ENCODE measurements around the gene SCN10A.

SCN10A gene

DNA sequence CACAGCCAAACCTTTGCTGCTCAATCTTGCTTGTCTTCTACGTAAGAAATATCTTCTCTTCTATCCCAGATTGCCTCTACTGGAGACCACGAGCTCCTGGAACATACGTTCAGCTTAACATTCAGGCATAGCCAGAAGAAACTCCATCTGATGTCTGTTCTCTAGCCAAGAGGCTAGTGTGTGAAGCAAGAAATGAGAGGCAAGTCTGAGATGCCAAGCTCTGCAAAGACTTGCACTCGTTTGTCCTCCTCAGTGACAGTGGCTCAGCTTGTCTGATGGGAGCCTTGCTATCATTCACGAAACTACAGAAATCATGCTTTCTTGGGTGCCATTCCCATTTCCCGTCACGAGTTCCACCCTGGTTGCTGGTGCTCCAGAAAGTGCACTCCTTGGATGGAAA lies at the start of gene SCN10A:
SCN10A (minus strand) TSS at position 192 of the 400 bp plus-strand sequence. CDS start 22,207 bp downstream, outside the sequence.
- DNase-seq, result no peak

- DNase-seq, result no peak
These were observed 37.0 kb upstream of the SCN10A start for GRCh38 chr3:38853011-38853410.

- peak; percentile 7 for DNase-seq
These were observed 27.9 kb upstream of the SCN10A start for GRCh38 chr3:38843898-38844297.

DNA sequence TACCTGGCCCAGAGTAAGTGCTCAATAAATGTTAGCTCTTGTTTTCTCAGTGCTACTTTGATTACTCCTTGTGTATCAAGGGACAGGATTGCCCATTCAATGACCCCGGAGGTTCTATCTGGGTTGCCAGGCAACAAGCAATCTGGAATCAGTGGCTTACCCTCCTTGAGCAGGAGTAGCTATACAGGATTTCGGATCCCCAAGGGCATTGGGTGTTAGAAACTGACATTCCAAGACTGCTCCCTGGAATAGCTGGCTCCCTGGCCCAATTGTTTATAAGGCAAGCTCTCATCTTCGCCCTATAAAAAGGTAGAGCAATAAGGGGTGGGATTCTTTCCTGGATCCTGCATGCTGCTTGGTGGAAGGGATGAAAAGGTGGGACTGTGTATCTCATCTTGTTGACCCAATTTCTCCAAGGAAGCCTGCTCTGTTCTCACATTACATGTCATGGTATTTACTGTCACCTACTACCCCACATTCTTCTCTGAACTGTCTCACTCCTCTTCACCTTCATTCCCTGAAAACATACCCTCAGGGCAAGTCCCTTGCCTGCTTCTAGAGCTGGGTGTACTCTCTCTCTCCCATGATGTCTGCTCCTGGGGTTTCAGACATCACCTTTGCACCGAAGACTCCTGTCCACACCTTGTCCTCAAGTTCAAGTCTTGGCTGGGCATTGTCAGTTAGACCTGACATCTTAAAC lies 26.4 kb upstream of the SCN10A start:
- DNase-seq, result no peak

DNA sequence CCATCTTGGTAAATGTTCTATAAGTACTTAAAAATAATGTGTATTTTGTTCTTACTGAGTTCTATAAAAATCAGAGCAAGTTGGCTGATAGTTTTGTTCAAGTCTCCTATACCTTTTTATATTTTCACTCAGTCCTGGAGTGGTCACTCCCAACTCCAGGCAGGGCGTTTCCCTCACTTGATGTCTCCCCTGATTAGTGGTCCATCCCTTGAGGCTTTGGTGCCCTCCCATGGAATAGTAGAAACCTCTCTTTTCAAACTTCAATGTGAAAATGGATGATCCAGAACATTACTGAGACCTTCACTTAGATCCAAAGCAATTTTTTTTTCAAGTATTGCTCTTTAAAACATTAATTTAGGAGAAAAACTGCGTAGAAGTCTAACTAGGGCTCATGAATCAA lies 25.0 kb upstream of the SCN10A start:
- no peak for DNase-seq

GRCh38 chr3:38837358-38837757 lies 21.3 kb upstream of the SCN10A start:
- no peak for DNase-seq

- DNase-seq, result no peak
These were observed 20.5 kb upstream of the SCN10A start for GRCh38 chr3:38836561-38836960.

- DNase-seq, result no peak
These were observed 19.9 kb upstream of the SCN10A start for GRCh38 chr3:38835939-38836338.

- no peak for DNase-seq
These were observed 18.7 kb upstream of the SCN10A start for GRCh38 chr3:38834717-38835116.

DNA sequence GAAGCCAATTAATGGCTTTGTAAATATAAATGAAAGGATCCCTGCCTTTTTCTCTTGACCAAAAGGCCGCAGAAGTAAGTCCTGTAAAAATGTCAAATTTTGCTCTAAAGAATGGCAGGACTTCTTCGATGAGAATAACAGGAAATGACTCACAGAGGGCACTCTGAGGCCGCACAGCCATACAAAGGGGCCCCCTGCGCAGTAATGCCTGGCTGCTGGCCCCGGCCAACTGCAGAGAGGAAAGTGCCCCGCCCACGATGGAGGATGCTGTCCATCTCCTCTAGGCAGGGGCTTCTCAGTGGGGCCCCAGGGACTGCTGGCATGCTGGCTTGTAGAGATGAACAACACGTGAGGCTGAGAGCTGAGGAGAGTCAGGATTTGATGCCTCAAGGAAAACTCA lies 18.1 kb upstream of the SCN10A start:
- DNase-seq, result peak; percentile 39

DNA sequence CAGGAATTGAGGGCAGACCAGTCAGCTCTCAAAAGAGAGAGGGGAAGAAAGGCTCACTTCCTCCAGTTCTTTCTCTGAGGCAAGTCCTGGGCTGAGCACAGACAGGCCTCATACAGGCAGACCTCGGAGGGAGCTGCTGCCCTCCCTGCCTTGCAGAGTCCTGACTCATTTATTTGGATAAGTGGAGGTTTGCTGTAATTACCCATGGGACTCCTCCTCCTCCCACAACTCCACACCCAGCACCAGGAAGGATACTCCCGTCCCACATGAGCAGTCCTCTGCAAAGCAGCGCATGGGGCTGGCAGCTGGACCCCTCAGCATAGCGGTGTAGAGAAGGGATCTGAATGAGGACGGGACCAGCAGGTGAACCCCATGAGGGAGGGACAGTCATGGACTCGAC lies 13.4 kb upstream of the SCN10A start:
- no peak for DNase-seq

DNA sequence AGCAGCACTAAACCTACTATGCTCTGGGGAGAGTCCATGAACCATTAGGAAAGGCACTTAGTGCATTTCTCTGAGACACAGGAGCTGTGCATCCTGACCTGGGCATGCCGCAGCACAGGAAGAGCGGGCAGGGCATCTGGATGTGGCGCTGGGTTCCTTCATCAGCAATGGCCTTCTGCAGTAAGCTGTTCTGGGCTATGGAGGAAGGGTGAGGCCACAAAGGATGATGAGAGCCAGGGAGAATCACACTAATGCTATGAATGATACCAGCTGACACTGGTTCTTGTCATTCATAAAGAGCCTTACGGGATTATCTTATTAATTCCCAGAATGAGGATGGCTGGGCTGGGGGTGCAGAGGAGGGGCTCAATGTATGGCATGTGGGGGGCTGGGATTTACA lies 12.7 kb upstream of the SCN10A start:
- no peak for DNase-seq

DNA sequence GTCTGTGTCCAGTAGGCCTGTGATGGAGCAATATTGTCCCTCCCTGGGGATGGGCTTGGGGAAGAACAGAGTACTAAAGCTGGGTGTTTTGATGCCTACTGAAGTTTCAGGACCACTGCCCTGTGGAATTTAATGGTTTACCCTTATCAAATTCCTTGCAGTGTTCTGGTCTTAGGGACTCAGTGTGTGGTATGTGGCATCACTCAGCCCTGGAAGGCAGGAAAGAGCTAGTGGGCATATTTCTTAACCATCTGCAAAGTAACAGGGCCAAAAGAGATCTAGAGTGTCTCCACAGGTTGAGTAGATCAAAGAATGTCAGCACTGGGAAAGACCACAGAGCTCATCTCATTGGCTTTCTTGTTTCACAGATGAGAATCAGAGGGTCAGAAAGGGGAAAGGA lies 11.8 kb upstream of the SCN10A start:
- no peak for DNase-seq

GRCh38 chr3:38826001-38826400 lies 10.0 kb upstream of the SCN10A start:
- no peak for DNase-seq

DNA sequence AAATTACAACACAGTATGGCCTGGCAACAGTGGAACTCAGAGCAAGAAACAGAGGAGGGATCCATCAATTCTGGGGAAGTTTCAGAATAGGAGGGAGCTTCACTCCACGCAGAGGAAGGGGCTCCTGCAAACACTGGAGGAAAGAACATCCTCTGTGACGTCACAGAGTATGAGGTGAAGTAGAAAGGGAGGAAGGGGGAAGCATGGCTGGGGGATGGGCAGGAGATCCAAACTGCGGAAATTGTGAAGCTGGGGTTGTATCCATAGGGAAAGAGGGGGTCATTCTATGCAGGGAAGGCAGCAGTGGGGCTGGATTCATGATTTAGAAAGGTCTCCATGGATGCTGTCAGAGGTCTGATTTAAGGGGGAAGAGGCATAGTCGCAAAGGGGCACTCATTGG lies 8.3 kb upstream of the SCN10A start:
- no peak for DNase-seq

- DNase-seq, result no peak
These were observed 7.7 kb upstream of the SCN10A start for GRCh38 chr3:38823722-38824121.

DNA sequence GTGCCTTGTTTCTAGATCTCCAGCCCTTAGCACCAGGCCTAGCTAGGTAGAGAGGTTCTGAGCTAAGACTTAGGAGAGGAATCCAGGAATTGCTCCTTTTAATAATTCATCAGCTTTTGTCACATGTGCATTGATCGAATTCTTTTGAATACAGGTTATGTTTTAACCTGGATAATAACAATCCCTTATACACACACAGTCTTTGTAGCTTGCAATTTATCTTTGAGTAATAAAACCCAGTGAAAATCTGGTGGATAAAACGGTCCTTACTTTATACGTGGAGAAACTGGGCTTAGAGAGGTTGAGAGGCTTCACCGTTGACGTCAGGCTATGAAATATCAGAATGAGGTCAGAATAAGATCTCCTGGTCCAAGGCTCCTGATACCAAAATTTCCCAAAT lies 7.2 kb upstream of the SCN10A start:
- no peak for DNase-seq

- no peak for DNase-seq
These were observed 4.2 kb downstream of the SCN10A start for GRCh38 chr3:38811822-38812221.

- DNase-seq, result peak; percentile 31
These were observed 10.1 kb downstream of the SCN10A start for GRCh38 chr3:38805765-38806386.

GRCh38 chr3:38805004-38805403 lies 11.0 kb downstream of the SCN10A start:
- no peak for DNase-seq

- no peak for DNase-seq
These were observed 15.5 kb downstream of the SCN10A start for GRCh38 chr3:38800511-38800910.

GRCh38 chr3:38793721-38794120 lies 22.3 kb downstream of the SCN10A start:
- DNase-seq, result no peak

DNA sequence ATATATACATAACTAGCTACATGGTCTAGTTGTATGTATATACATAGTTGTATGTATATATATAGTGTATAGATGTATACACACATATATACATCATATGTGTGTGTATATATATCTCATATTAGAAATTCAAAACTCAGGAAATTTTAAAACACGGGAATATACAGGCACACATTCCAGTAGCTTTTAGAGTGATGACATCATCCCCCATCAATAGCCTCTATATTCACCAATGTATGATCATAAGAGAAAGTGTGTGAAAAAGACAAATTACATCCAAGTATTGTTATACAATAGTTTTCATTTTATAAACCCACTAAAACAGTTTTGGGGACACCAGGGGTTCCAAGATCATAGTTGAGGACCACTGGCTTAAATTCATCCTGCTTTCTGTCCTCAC lies 23.0 kb downstream of the SCN10A start:
- DNase-seq, result no peak

DNA sequence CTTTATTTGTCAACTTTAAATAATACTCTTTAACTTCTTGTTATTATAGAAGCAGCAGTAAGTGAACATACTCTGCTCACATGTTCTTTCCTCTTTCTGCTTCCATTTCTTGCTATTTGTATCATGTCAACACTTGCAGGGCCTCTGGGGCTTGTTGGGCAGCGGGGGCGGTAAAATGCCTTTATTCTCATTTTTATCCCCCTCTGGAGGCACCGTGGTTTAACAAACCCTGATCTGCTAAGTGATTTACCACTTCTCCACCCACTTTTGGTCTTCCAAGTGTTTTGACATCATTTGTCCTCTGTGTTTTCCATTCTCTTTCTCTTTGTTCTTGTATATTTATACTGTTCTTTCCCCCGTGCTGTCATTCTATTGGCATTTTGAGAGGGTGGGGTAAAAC lies 33.9 kb downstream of the SCN10A start:
- no peak for DNase-seq

DNA sequence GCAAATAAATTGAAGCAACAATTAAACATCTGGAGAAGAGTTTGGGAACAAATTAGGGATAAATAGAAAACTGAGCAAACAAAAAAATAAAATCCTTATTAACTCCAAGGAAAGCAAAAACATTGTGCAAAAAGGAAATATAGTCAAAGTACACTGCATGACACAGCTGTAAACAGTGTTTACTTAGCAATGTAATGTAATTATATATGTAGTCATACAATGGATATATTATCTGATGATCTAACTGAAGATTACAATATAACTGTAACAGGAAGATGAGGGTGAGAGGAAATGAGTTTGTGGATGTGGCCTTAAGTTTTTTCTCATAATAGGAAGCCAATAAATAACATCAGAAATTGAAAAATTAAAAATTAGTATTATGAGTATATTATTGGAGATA lies 42.5 kb downstream of the SCN10A start:
- no peak for DNase-seq

All from inflammatory macrophage treated with lipopolysaccharide for 4 hours (primary cell).